Measurements from ENCODE around the gene DHRS7B.

The DHRS7B gene

DNA sequence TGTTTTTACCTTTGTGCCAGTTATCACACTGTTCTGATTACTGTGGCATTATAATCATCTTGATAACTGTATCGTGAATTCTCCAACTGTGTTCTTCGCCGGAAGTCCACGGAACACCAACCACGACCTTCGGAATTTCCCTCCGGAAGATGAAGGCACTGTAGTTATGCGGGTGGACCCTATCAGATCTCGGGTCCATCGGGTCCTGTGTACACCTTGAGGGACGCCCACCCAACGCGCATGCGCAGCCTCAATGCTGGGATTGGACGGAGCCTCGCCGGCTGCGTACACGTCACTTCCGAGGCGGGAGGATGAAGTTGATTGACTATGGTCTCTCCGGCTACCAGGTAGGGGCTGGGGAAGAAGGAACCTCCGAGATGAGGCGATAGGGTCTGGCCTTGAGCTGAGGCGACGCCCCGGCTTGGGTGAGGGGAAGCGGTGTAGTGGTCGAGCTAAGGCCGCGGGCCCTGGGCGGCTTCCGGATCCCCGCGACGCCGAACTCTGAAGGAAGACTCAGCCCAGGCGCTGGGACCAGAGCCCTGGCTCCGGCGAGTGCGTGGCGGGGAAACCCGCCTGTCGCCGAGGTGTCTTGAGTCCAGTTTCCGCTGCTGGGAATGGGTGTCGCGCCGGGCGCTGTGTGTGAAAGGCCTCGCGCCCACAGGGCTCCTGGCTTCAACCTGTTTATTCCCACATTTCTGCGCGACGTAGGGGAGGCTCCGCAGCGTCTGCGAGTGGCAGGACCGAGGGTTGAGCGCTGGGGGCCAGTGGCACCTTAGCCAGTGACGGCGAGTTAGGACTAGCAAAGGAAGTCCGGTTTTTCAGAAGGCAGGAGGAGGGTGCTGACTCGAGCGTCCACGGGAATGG lies at the start of gene DHRS7B:
DHRS7B (plus strand) TSS at position 320 of the 864 bp plus-strand sequence; CDS start at position 328, 8 bp downstream.
- TF ChIP-seq CTCF (IDR thresholded peaks at IDR 0.05), result peak; percentile 6
- Histone ChIP-seq H3K27me3 (ENCODE audit: control insufficient read depth, insufficient read depth, low read length) (no peaks in the 10 kb centered on the region), H2AFZ (peak within 1 kb of the TSS; percentile 91), H3K9ac (peak within 1 kb of the TSS; percentile 32), H3K9me3 (ENCODE audit: control insufficient read depth, low read length) (no peaks in the 10 kb centered on the region), H3K79me2 (peaks cover 23% of the 10 kb centered on the region), H3K4me1 (peaks cover 5% of the 10 kb centered on the region), H3K27ac (peak within 1 kb of the TSS; percentile 92), H3K4me3 (ENCODE audit: low read depth, low read length) (peak within 1 kb of the TSS; percentile 77), H3K36me3 (ENCODE audit: control insufficient read depth, insufficient read depth, low read length) (no peaks in the 10 kb centered on the region), H3K4me2 (ENCODE audit: low read length) (peak within 1 kb of the TSS; percentile 75)

DNA sequence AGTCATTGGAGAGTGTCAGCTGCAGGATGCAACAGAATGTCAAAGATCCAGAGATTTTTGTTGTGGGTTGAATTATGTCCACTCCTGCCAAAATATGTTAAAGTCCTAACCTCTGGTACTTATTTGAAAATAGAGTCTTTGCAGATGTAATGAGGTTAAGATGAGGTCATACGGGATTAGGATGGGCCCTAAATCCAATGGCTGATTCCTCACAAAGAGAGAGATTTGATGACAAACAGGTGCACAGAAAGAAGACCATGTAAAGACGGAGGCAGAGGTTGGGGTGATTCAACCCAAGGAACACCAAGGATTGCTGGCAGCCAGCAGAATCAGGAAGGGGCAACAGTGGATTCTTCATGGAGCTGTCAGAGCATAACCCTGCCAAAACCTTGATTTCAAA lies 49.5 kb upstream of the DHRS7B start:
- no peak for TF ChIP-seq CTCF (IDR thresholded peaks at IDR 0.05)
- Histone ChIP-seq H3K36me3 (ENCODE audit: control insufficient read depth, insufficient read depth, low read length) (no peaks in the 10 kb centered on the region), H3K4me3 (ENCODE audit: low read depth, low read length) (no peak overlapping the region), H2AFZ (no peak overlapping the region), H3K4me2 (ENCODE audit: low read length) (no peak overlapping the region), H3K79me2 (no peaks in the 10 kb centered on the region), H3K27ac (no peak overlapping the region), H3K4me1 (no peaks in the 10 kb centered on the region), H3K9me3 (ENCODE audit: control insufficient read depth, low read length) (no peaks in the 10 kb centered on the region), H3K27me3 (ENCODE audit: control insufficient read depth, insufficient read depth, low read length) (no peaks in the 10 kb centered on the region), H3K9ac (no peak overlapping the region)

- Histone ChIP-seq H3K27me3 (ENCODE audit: control insufficient read depth, insufficient read depth, low read length) (no peaks in the 10 kb centered on the region), H3K4me2 (ENCODE audit: low read length) (no peak overlapping the region), H2AFZ (no peak overlapping the region), H3K27ac (no peak overlapping the region), H3K4me1 (no peaks in the 10 kb centered on the region), H3K36me3 (ENCODE audit: control insufficient read depth, insufficient read depth, low read length) (no peaks in the 10 kb centered on the region), H3K4me3 (ENCODE audit: low read depth, low read length) (no peak overlapping the region), H3K79me2 (no peaks in the 10 kb centered on the region), H3K9me3 (ENCODE audit: control insufficient read depth, low read length) (no peaks in the 10 kb centered on the region), H3K9ac (no peak overlapping the region)
- no peak for TF ChIP-seq CTCF (IDR thresholded peaks at IDR 0.05)
Observed at GRCh38 chr17:21078016-21078780, 48.6 kb upstream of the DHRS7B start.

DNA sequence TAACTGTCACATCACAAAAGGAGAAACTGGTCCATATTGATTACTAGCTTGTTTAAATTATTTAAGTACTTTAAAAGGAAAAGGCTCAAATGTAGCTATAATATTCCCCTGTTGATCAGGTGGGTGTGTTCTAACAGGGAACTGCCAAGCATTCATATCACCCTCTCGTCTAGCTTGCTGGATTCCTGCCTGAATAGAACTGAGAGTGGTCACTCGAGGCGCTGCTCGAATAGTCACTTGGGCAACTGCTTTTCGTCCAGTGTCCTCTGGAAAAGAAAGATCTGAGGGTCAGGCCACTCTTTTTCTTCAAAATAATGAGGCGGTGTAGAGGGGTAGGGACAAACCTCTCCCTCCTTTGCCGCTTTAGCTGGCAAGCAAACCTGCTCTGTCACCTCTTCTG lies 47.6 kb upstream of the DHRS7B start:
- Histone ChIP-seq H3K36me3 (ENCODE audit: control insufficient read depth, insufficient read depth, low read length) (no peaks in the 10 kb centered on the region), H3K9me3 (ENCODE audit: control insufficient read depth, low read length) (no peaks in the 10 kb centered on the region), H3K27me3 (ENCODE audit: control insufficient read depth, insufficient read depth, low read length) (no peaks in the 10 kb centered on the region), H3K9ac (no peak overlapping the region), H2AFZ (no peak overlapping the region), H3K4me1 (no peaks in the 10 kb centered on the region), H3K79me2 (no peaks in the 10 kb centered on the region), H3K4me3 (ENCODE audit: low read depth, low read length) (no peak overlapping the region), H3K4me2 (ENCODE audit: low read length) (no peak overlapping the region), H3K27ac (no peak overlapping the region)
- TF ChIP-seq CTCF (IDR thresholded peaks at IDR 0.05), result no peak

All from parathyroid adenoma (tissue), 2 donors.